Heart left ventricle (tissue), 16 donors: ENCODE results near the gene EHBP1L1. TPM values are rescaled to one million over a fixed set of nuclear protein-coding genes. Genes with fewer than 3 reads are reported as not detected.

Experiments
- ATAC-seq, 4 donors: fragments of 200-7000 bp; cut with Tn5 transposase; one replicate each; pipeline ENCODE4 v1.9.1; 2020 to 2022; ENCODE audit warnings: moderate library complexity in 4 of 4, mild to moderate bottlenecking in 3 of 4, moderate number of reproducible peaks in 1 of 4
- DNase-seq, 5 donors: peaks; one replicate each; pipeline ENCODE4 v3.0.0-alpha.2; 2020
- H3K27ac ChIP-seq, 12 donors: fragments of 200-600 bp; sonication (generic) in 4 of 12; one replicate each; pipeline versions ENCODE4 v1.5.0 to v1.8.0; 2016 to 2022; ENCODE audit warnings: mild to moderate bottlenecking in 2 of 12
- H3K27me3 ChIP-seq, 9 donors: fragments of 200-600 bp; sonication (generic) in 2 of 9; one replicate each; pipeline versions ENCODE4 v1.5.1 to v1.8.0; 2016 to 2022; ENCODE audit warnings: mild to moderate bottlenecking in 3 of 9
- H3K36me3 ChIP-seq, 9 donors: fragments of 200-600 bp; sonication (generic) in 2 of 9; one replicate each; pipeline versions ENCODE4 v1.5.0 to v1.8.0; 2018 to 2022; ENCODE audit warnings: mild to moderate bottlenecking in 2 of 9
- H3K4me1 ChIP-seq, 12 donors: fragments of 200-600 bp; sonication (generic) in 4 of 12; one replicate each; pipeline versions ENCODE4 v1.5.0 to v1.8.0; 2016 to 2022; ENCODE audit warnings: mild to moderate bottlenecking in 3 of 12
- H3K4me3 ChIP-seq, 12 donors: fragments of 200-600 bp; sonication (generic) in 4 of 12; one replicate each; pipeline versions ENCODE4 v1.5.0 to v1.8.0; 2017 to 2022; ENCODE audit warnings: mild to moderate bottlenecking in 9 of 12, moderate library complexity in 4 of 12
- H3K9me3 ChIP-seq, 12 donors: fragments of 200-600 bp; sonication (generic) in 4 of 12; one replicate each; pipeline versions ENCODE4 v1.5.0 to v1.8.0; 2016 to 2022; ENCODE audit warnings: mild to moderate bottlenecking in 1 of 12
- CTCF ChIP-seq, 12 donors: fragments of 200-600 bp; sonication (generic) in 4 of 12; IDR thresholded peaks; one replicate each; pipeline versions ENCODE4 v1.5.0 to v1.8.0; 2018 to 2022; ENCODE audit warnings: antibody characterized with exemption in 12 of 12, mild to moderate bottlenecking in 5 of 12
- POLR2A ChIP-seq, 2 donors: fragments of 450-650 bp; IDR thresholded peaks; one replicate each; pipeline ENCODE4 v1.6.1; 2017; ENCODE audit warnings: antibody characterized with exemption in 2 of 2, mild to moderate bottlenecking in 2 of 2, moderate library complexity in 2 of 2
- WGBS, 4 donors: extraction: QIAGEN DNeasy Blood & Tissue Kit in 2 of 4; methylation state at CpG; one replicate each; pipeline versions ENCODE4 v1.1.5 to v1.1.7; 2013 to 2018; 5-methylcytosine and 5-hydroxymethylcytosine counted together
- intact Hi-C, 10 donors: fragments of 100-400 bp; cut with DNase I; formaldehyde crosslinking; loops; one replicate each; pipeline versions ENCODE4 v1.11.1 to v1.14.2; 2022
- polyA plus RNA-seq, 2 donors: library from polyadenylated mRNA; stranded (reverse); fragments of 200-250 nt; gene quantifications; one replicate each; pipeline ENCODE4 v1.2.3, GENCODE V29; 2013
- total RNA-seq, 9 donors: library from RNA; depleted of rRNA in 2 of 9; stranded (reverse); fragments of >200 nt in 2 of 9; fragmentation: NEBNext Ultra II Directional in 3 of 9; extraction: Animal tissue kit (Norgen Biotek cat#: 25700) in 3 of 9; gene quantifications; one replicate each; pipeline versions ENCODE4 v1.1.0 to v1.2.4, GENCODE V29; 2016 to 2023
- donor health status: ischemic (EF 13 %, LVEDD 7.1; RV severe dilation, severe dysfunction).
- donor health status: healthy with polysubstance abuse.
- donor health status: DM: no; HTN: yes; CAD: no.
- donor health status: DM: no; HTN: no; CAD: no.
- donor health status: ischemic (EF 25% LVEDD 6.9; RV normal size, moderate dysfunction).
- donor health status: ischemic (EF 25% LVEDD 5.7; RV mildly dilated, moderate dysfunction).
- donor health status: healthy.
- donor health status: DM: yes; HTN: yes; CAD: no.
- donor health status: ischemic (EF 35%, LVEDD 5.7; RV mildly dilated, moderate dysfunction).
- donor health status: nonischemic (EF 11% LVEDD 7.7; RV severe dilation, severe dysfunction).
- donor health status: DM: yes; HTN: yes; CAD: no.
- donor health status: PGD.
- donor health status: ischemic (EF 29% LVEDD 5.4; RV normal size, mild dysfunction).
- donor health status: nonischemic (EF 23%, LVEDD 6.1; RV moderate dilation, normal function).

Gene EHBP1L1
- total and polyA plus RNA-seq, 11 donors: 37.4 to 144 (median 79.0) TPM

DNA sequence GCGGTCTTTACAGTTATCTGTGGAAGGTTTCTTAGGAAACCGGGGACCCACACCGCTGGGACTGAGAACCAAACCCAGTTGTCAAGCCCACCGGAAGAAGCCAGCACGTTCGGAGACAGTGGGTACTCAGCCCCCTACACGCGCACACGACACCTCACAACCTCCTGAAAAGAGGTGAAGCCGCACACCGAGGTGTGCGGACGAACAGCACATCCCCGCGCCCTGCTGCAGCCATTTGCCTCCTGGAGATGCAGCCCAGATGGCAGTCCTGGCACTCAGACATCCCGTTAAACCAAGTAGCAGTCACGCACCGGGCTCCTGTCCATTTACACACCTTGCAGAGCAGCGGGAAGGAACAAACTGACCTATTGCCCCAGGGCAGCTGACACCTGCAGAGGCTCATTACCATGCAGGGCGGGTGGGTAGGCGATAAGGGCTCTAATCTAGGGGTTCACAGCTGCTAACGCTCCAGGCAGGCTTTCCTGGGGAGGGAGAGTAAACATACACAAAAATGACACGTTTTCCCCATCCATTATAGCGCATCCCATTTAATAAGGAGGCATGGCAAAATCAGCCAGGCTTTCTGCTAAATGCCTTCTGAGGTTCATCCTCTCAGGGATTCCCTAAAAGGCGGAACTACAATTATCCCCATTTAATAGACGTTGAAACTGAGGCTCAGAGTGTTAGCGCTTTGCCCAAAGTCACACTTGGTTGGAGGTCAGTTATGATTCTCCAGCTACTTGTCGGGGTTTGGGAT, 864 bp upstream of the EHBP1L1 start:
- Histone ChIP-seq H3K4me3 (peak overlapping the region; percentile 1 to 96 (median 79)), H3K27ac (peak overlapping the region; percentile 89 to 99 (median 96)), H3K9me3 (no peaks in the 10 kb centered on the region), H3K27me3 (peaks cover 0 to 6% (median 0%) of the 10 kb centered on the region in 9 donors), H3K36me3 (peaks cover 0 to 21% (median 9%) of the 10 kb centered on the region in 9 donors), H3K4me1 (peaks cover 17 to 80% (median 65%) of the 10 kb centered on the region in 12 donors)
- no peak for TF ChIP-seq POLR2A (IDR thresholded peaks at IDR 0.05)
- WGBS, 4 donors: 28 to 42% (median 30%) methylated on average over 18 to 28 of the region's 28 CpGs
- ATAC-seq: no peak
- peak in 1 of 5 donors; percentile 42 for DNase-seq
- intact Hi-C loops: loop anchor here in 8 of 10 donors (1.0 to 5.0 kb wide), 7 partner anchors 14 to 153 kb away; partner anchors contain the start of genes MAP3K11 (in 6 of the 8), NEAT1 (in 1 of the 8), PCNX3 (in 1 of the 8) and RELA (in 1 of the 8)

- 4 to 26% (median 13%) methylated on average over 9 to 26 of the region's 26 CpGs for WGBS, 4 donors
- ATAC-seq: no peak
- Histone ChIP-seq H3K4me3 (peak overlapping the region; percentile 28 to 96 (median 79)), H3K36me3 (peaks cover 0 to 34% (median 22%) of the 10 kb centered on the region in 9 donors), H3K27me3 (no peaks in the 10 kb centered on the region), H3K9me3 (no peaks in the 10 kb centered on the region), H3K27ac (peak overlapping the region; percentile 89 to 99 (median 96)), H3K4me1 (peaks cover 13 to 71% (median 56%) of the 10 kb centered on the region in 12 donors)
- intact Hi-C loops: loop anchor here in 5 of 10 donors (2.0 to 5.0 kb wide), 4 partner anchors 14 to 36 kb away; partner anchors contain the start of gene MAP3K11 (in 3 of the 5)
- TF ChIP-seq POLR2A (IDR thresholded peaks at IDR 0.05) (no peak), CTCF (IDR thresholded peaks at IDR 0.05) (no peak)
- peak in 3 of 5 donors; percentile 45 to 60 (median 53) for DNase-seq
These were observed 496 bp downstream of the EHBP1L1 start for GRCh38 chr11:65576232-65576866.

GRCh38 chr11:65576867-65577755, 1.3 kb downstream of the EHBP1L1 start:
- H3K4me1 ChIP-seq: peaks cover 9 to 63% (median 49%) of the 10 kb centered on the region in 12 donors
- H3K27ac ChIP-seq: peak overlapping the region; percentile 89 to 99 (median 96)
- intact Hi-C loops: loop anchor here in 5 of 10 donors (2.0 to 5.0 kb wide), 4 partner anchors 14 to 35 kb away; partner anchors contain the start of gene MAP3K11 (in 3 of the 5)
- peaks cover 0 to 42% (median 30%) of the 10 kb centered on the region in 9 donors for H3K36me3 ChIP-seq
- DNase-seq (peak; percentile 76 to 88 (median 82)), ATAC-seq (peak; percentile 23 to 63 (median 48))
- 22 to 42% (median 33%) methylated on average over 12 to 18 of the region's 18 CpGs for WGBS, 4 donors
- H3K9me3 ChIP-seq: no peaks in the 10 kb centered on the region
- TF ChIP-seq POLR2A (IDR thresholded peaks at IDR 0.05): peak in 1 of 2 donors; percentile 46
- TF ChIP-seq CTCF (IDR thresholded peaks at IDR 0.05): no peak
- peak overlapping the region; percentile 28 to 96 (median 79) for H3K4me3 ChIP-seq
- H3K27me3 ChIP-seq: no peaks in the 10 kb centered on the region

- H3K36me3 ChIP-seq: peaks cover 0 to 48% (median 32%) of the 10 kb centered on the region in 9 donors
- H3K27me3 ChIP-seq: no peaks in the 10 kb centered on the region
- peak overlapping the region in 11 of 12 donors; percentile 64 to 96 (median 81) for H3K4me3 ChIP-seq
- DNase-seq (no peak), ATAC-seq (peak in 1 of 4 donors; percentile 21)
- 37 to 60% (median 44%) methylated on average over 1 to 8 of the region's 8 CpGs for WGBS, 4 donors
- peak overlapping the region; percentile 89 to 99 (median 96) for H3K27ac ChIP-seq
- no peaks in the 10 kb centered on the region for H3K9me3 ChIP-seq
- peaks cover 9 to 61% (median 47%) of the 10 kb centered on the region in 12 donors for H3K4me1 ChIP-seq
- TF ChIP-seq CTCF (IDR thresholded peaks at IDR 0.05) (no peak), POLR2A (IDR thresholded peaks at IDR 0.05) (no peak)
- intact Hi-C loops: loop anchor here in 5 of 10 donors (2.0 to 5.0 kb wide), 4 partner anchors 13 to 35 kb away; partner anchors contain the start of gene MAP3K11 (in 3 of the 5)
These were observed 1.9 kb downstream of the EHBP1L1 start for GRCh38 chr11:65577756-65578109.
